ENCODE data around the gene RELN.

GRCh38 chr7:103941976-103942375, 47.5 kb downstream of the RELN start:
- no peak for TF ChIP-seq CTCF (IDR thresholded peaks at IDR 0.05)
- no peak for TF ChIP-seq POLR2A (IDR thresholded peaks at IDR 0.05)

Measured in lower leg skin (tissue), 3 donors.